HG03066 (cell line): ENCODE results near the gene VAPB.
A peak's percentile ranks its signal among the peaks of the same experiment; 100 is the strongest.
"Not testable (repeated sequence)": the region's sequence is repeated elsewhere in the genome, so short reads cannot be mapped to it uniquely, and the experiment has no call there.

Source experiments
- ATAC-seq: cut with Tn5 transposase; IDR thresholded peaks from one replicate; pipeline ENCODE4 v1.9.1; 2021; ENCODE audit warnings: low read depth; ENCODE audit not compliant: unreplicated experiment

The VAPB gene

GRCh38 chr20:58388882-58389323, at the start of gene VAPB:
TSS of gene VAPB (plus strand) at chr20:58389229. CDS start at chr20:58389460, 231 bp downstream.
- peak; percentile 95 for ATAC-seq

GRCh38 chr20:58339741-58340140, 49.3 kb upstream of the VAPB start:
- no peak for ATAC-seq

- no peak for ATAC-seq
These were observed 48.9 kb upstream of the VAPB start for GRCh38 chr20:58340151-58340550.

GRCh38 chr20:58340853-58341252, 48.2 kb upstream of the VAPB start:
- ATAC-seq: no peak

- no peak for ATAC-seq
These were observed 46.7 kb upstream of the VAPB start for GRCh38 chr20:58342104-58342945.

- ATAC-seq: no peak
These were observed 44.3 kb upstream of the VAPB start for GRCh38 chr20:58344741-58345140.

- no peak for ATAC-seq
These were observed 39.5 kb upstream of the VAPB start for GRCh38 chr20:58349570-58349969.

GRCh38 chr20:58352468-58352867, 36.6 kb upstream of the VAPB start:
- no peak for ATAC-seq

GRCh38 chr20:58359441-58359840, 29.6 kb upstream of the VAPB start:
- no peak for ATAC-seq

GRCh38 chr20:58360936-58361335, 28.1 kb upstream of the VAPB start:
- no peak for ATAC-seq

GRCh38 chr20:58361481-58362205, 27.4 kb upstream of the VAPB start:
- no peak for ATAC-seq

- no peak for ATAC-seq
These were observed 26.9 kb upstream of the VAPB start for GRCh38 chr20:58362206-58362516.

- no peak for ATAC-seq
These were observed 26.1 kb upstream of the VAPB start for GRCh38 chr20:58362970-58363369.

- ATAC-seq: no peak
These were observed 22.2 kb upstream of the VAPB start for GRCh38 chr20:58366866-58367265.

GRCh38 chr20:58372806-58373205, 16.2 kb upstream of the VAPB start:
- no peak for ATAC-seq

- ATAC-seq: not testable (repeated sequence)
These were observed 15.7 kb upstream of the VAPB start for GRCh38 chr20:58373296-58373695.

- no peak for ATAC-seq
These were observed 14.8 kb upstream of the VAPB start for GRCh38 chr20:58374027-58374850.

GRCh38 chr20:58374906-58375758, 13.9 kb upstream of the VAPB start:
- ATAC-seq: no peak

GRCh38 chr20:58375759-58376352, 13.2 kb upstream of the VAPB start:
- ATAC-seq: no peak

- no peak for ATAC-seq
These were observed 12.0 kb upstream of the VAPB start for GRCh38 chr20:58377017-58377416.
